ENCODE results near the gene CTDSPL.

CTDSPL gene

DNA sequence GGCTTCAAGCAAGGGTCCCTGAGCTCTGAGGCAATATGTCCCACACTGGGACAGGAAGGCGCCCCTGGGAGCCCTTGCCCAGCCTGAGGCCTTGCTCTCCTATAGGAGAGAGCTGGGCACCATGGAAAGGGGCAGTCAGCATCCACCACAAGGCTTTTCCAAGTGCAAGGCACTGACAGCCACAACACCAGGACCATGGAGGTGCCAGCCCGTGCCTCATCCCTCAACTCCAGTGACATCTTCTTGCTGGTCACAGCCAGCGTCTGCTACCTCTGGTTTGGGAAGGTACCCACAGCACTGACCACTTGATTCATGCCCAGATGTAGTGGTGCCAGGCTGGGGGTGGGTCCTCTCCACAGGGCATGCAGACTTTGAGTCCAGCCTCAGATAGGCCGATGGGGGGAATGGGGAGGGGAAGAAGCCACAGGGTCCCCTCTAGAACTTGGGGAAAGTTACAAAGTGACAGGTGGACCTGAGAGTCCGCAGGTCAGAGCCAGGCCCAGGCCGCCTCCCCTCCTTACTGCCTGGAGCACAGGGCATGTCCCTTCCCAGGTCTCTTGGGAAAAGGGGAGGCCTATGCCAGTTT lies 140.7 kb downstream of the CTDSPL start:
- no peak for DNase-seq (ENCODE audit: low read depth, low spot score)
- in situ Hi-C loops (cut with HindIII; ENCODE audit: low sequenced_read_pairs) = no loop called here

DNA sequence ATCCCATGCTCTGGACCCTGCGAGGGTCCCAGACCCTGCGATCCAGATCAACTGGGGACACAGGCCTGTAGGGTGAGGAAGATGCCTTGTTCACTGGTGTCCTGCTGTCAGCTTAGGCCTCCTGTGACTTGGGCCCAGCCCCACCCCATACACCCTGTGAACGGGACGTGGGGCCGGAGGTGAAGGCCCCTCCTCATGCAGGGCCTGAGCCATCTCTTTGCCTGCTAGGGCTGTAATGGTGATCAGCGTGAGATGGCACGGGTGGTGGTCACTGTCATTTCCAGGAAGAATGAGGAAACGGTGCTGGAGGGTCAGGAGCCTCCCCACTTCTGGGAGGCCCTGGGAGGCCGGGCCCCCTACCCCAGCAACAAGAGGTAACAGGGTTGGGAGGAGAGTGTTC lies 141.3 kb downstream of the CTDSPL start:
- no peak overlapping the region for H3K4me3 ChIP-seq (ENCODE audit: low read depth, low read length)
- TF ChIP-seq, protein P1, sequence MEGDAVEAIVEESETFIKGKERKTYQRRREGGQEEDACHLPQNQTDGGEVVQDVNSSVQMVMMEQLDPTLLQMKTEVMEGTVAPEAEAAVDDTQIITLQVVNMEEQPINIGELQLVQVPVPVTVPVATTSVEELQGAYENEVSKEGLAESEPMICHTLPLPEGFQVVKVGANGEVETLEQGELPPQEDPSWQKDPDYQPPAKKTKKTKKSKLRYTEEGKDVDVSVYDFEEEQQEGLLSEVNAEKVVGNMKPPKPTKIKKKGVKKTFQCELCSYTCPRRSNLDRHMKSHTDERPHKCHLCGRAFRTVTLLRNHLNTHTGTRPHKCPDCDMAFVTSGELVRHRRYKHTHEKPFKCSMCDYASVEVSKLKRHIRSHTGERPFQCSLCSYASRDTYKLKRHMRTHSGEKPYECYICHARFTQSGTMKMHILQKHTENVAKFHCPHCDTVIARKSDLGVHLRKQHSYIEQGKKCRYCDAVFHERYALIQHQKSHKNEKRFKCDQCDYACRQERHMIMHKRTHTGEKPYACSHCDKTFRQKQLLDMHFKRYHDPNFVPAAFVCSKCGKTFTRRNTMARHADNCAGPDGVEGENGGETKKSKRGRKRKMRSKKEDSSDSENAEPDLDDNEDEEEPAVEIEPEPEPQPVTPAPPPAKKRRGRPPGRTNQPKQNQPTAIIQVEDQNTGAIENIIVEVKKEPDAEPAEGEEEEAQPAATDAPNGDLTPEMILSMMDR (IDR thresholded peaks at IDR 0.05; ENCODE audit: low read depth, low read length) = no peak
- in situ Hi-C loops (cut with HindIII; ENCODE audit: low sequenced_read_pairs) = no loop called here
- no peak for DNase-seq (ENCODE audit: low read depth, low spot score)

More for the DNA sequence above, 140.7 kb downstream of the CTDSPL start:
- no peak overlapping the region for H3K4me3 ChIP-seq (ENCODE audit: low read depth, low read length)
- TF ChIP-seq, protein P1 (IDR thresholded peaks at IDR 0.05; ENCODE audit: low read depth, low read length) = no peak

DNA sequence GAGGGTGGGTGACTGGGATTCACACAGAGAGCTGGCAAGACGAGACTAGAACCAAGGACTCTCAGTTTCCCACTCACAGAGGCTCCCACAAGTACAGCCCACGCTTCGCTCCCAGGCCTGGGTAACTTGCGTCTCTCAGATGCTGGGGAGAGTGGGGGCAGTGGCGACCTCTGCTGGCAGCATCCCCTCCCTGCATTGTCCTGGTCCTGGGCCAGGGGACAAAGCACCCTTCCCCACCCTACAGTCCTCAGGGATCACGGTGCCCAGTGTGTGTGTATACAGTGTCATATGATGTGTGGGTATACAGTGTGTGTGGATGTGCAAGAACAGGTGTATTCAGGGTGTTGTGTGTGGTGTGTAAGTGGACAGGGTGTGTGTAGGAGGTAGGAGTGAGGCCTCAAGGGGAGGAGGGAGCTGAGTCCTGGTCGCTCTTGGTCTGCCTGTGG lies 141.7 kb downstream of the CTDSPL start:
- TF ChIP-seq, protein P1 (IDR thresholded peaks at IDR 0.05; ENCODE audit: low read depth, low read length) = peak; percentile 94
- no peak overlapping the region for H3K4me3 ChIP-seq (ENCODE audit: low read depth, low read length)
- DNase-seq (ENCODE audit: low read depth, low spot score) = peak; percentile 47

DNA sequence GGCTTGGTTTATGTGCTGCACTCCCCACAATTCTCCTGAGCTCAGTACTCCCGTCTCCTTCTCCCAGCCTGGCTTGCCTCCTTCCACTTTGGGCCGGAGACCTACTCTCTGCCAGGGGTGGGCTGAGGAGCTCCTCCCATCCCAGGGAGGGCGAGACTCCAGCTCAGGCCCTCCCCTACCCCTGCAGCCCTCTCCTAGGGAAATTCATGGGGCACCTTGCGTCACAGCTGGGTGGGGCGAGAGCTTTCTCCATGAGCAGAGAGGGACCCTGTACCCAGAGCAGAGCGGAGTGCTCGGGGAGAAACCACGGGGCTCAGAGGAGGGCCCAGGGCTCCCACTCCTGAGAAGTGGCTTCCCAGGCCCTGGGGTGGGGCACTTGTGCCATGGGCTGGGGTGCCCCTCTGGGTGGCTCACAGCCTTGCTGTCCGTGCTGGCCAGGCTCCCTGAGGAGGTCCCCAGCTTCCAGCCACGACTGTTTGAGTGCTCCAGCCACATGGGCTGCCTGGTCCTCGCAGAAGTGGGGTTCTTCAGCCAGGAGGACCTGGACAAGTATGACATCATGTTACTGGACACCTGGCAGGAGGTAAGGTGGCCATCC lies 142.2 kb downstream of the CTDSPL start:
- in situ Hi-C loops (cut with HindIII; ENCODE audit: low sequenced_read_pairs) = no loop called here
- no peak overlapping the region for H3K4me3 ChIP-seq (ENCODE audit: low read depth, low read length)
- DNase-seq (ENCODE audit: low read depth, low spot score) = no peak
- TF ChIP-seq, protein P1 (IDR thresholded peaks at IDR 0.05; ENCODE audit: low read depth, low read length) = no peak

More for the DNA sequence above, 141.7 kb downstream of the CTDSPL start:
- in situ Hi-C loops (cut with HindIII; ENCODE audit: low sequenced_read_pairs) = no loop called here

DNA sequence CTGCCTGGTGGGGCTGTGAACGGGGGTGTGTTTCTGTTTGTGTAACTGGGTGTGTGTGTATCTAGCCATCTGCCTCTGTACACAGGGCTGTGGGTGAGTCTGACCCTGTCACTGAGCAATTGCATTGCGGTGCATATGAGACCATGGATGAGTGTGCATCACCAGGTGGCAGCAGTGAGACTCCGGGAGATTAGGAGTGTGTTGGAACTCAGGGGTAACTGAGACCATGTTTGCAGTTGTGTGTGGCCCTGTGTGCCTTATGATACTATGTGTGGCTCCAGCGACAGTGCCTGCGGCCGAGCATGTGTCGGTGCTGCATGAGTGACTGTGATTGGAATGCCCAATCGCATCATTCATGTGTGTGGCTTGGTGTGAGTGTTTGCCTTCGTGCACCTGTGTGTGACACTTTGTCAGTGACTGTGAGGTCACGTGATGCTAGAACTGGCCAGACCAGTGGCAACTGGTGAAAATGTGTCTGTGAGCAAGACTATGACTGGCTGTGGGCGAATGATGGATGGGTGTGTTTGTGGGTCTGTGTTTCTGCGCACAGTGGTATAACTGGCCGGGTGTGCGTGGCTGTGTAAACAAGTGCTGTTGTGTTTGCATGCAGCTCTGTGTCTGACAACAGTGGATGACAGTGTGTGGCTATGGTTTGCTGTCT lies 142.9 kb downstream of the CTDSPL start:
- in situ Hi-C loops (cut with HindIII; ENCODE audit: low sequenced_read_pairs) = no loop called here
- TF ChIP-seq, protein P1 (IDR thresholded peaks at IDR 0.05; ENCODE audit: low read depth, low read length) = peak; percentile 83
- peak; percentile 55 for DNase-seq (ENCODE audit: low read depth, low spot score)
- no peak overlapping the region for H3K4me3 ChIP-seq (ENCODE audit: low read depth, low read length)

DNA sequence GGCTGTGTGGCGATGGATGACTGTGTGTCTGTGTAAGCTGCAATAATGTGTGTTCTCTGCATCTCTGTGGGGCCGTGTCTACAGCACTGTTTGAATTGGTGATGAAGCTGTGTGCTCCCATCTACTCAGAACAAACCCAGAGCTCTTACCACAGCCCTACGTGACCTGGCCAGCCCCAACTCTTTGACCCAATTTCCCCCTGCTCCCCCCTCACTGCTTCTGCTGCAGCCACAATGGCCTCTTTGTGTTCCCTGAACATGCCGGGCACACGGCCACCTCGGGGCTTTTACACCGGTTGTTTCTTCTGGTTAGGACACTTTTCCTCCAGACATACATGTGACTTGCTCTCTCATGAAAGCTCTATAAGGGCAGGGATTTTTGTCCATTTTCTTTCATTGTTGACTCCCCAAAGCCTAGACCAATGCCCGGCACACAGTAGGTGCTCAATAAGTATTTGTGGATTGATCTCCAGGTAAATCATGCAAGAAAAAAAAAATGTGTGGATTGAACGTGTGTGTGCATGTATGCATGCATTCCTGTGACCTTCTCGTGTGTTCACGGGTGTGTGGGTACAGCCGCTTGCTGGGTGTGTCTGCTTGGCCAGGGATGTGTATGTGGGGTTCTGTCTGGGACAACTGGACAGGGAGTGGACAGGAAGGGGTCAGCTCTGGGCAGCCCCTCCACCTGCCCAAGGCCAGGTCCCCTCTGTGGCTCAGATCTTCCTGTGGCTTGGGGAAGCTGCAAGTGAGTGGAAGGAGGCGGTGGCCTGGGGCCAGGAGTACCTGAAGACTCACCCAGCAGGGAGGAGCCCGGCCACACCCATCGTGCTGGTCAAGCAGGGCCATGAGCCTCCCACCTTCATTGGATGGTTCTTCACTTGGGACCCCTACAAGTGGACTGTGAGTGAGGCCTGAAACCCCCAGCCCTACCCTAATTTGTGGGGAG lies 143.7 kb downstream of the CTDSPL start:
- in situ Hi-C loops (cut with HindIII; ENCODE audit: low sequenced_read_pairs) = no loop called here
- DNase-seq (ENCODE audit: low read depth, low spot score) = peak; percentile 38
- H3K4me3 ChIP-seq (ENCODE audit: low read depth, low read length) = no peak overlapping the region
- TF ChIP-seq, protein P1 (IDR thresholded peaks at IDR 0.05; ENCODE audit: low read depth, low read length) = no peak
